HuH-7.5 (cell line): ENCODE measurements around the gene B4GALNT4.
"Not testable (repeated sequence)": the region's sequence is repeated elsewhere in the genome, so short reads cannot be mapped to it uniquely, and the experiment has no call there.

ENCODE experiments used
- DNase-seq: peaks from one replicate; pipeline ENCODE4 v3.0.0; 2011; ENCODE audit warnings: low spot score

B4GALNT4 gene

DNA sequence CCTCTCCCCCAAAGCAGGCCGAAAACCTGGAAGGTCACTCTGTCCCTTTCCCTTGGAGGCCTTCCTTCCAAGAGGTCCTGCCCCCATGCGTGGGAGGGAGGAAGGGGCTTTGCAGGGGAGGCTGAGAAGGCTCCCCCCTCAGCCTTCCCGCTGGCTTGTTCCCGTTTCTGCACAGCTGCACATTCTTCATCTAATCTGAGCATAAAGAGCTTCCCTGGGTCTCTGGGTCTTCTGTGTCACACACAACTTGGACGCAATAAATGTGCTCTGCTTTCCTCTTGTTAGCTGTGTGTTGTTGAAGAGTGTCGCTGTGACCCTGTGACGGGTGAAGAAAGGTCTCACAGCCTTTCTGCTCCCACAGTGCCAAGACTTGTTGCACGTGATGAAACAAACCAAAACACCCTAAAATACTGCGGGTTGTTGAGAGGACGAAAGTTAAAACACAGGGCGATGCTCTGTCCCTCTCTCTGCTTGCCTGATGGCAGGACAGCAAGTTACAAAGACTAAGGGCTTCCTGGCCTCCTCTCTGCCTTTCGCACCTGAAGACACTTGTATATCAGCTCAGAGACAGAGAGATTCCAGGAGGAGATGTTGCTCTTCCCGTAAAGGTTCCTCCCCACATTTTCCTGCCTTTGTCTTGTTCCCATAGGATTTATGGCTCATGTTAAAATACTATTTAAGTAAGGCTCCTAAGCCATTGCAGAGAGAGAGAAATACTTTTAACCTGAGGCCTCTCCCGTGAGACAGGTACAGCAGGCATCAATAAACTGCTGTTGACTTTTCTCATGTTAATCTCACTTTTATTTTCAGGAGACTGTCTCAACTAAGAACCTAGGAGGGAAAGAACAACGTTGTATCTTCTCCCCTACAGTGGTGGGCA lies 33.3 kb upstream of the B4GALNT4 start:
- no peak for DNase-seq

DNA sequence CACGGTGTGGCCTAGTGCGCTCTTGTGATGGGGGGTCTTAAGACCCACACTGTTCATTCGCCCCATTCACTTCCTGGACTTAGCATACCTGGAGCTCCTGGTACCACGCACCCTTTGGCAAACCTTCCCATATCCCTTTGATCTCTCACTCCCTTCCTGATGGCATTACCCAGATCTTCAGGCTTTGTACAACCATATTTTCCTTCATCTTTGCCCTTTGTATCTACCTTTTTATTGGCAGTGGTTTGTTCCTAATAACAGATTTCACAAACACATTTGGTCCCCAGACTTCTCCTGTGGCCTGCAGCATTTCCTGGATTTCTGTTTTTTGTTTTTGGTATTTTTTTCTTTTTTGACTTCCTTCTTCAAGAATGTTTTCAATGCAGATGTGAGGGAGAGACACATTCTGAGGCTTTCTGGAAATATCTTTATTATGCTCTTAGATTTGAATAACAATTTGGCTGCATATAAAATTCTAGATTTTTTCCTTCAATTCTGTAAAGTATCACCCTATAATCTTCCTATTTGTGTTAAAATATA lies 32.6 kb upstream of the B4GALNT4 start:
- DNase-seq, result no peak

DNA sequence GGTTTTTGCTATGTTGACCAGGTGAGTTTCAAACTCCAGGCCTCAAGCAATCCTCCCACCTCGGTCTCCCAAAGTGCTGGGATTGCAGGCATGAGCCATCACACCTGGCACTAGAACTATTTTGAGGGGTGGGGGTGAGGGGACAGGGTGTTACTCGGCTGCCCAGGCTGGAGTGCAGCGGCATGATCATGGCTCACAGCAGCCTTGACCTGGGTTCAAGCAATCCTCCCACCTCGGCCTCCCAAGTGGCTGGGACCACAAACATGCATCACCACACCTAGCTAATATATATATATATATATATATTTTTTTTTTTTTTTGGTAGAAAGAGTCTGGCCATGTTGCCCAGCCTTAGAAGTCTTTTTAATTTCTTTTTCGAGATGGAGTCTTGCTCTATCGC lies 31.6 kb upstream of the B4GALNT4 start:
- no peak for DNase-seq

DNA sequence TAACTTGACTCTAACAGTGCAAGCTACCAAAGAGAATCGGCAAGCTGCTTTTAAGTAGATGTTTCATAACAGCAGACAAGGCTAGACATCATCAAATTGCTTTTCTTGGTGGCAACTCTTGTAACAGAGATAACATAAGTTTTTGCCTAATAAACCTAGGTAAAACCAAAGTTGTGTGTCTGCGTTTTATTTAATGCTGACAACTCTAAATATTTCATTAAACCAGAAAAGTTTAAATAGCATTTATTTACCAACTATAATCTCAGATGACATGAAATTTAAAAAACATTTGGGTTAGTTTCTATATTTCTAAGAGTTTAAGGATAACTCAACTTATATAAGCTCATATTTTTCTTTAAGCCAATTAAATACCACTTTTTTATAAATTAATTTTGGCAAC lies 29.3 kb upstream of the B4GALNT4 start:
- no peak for DNase-seq

DNA sequence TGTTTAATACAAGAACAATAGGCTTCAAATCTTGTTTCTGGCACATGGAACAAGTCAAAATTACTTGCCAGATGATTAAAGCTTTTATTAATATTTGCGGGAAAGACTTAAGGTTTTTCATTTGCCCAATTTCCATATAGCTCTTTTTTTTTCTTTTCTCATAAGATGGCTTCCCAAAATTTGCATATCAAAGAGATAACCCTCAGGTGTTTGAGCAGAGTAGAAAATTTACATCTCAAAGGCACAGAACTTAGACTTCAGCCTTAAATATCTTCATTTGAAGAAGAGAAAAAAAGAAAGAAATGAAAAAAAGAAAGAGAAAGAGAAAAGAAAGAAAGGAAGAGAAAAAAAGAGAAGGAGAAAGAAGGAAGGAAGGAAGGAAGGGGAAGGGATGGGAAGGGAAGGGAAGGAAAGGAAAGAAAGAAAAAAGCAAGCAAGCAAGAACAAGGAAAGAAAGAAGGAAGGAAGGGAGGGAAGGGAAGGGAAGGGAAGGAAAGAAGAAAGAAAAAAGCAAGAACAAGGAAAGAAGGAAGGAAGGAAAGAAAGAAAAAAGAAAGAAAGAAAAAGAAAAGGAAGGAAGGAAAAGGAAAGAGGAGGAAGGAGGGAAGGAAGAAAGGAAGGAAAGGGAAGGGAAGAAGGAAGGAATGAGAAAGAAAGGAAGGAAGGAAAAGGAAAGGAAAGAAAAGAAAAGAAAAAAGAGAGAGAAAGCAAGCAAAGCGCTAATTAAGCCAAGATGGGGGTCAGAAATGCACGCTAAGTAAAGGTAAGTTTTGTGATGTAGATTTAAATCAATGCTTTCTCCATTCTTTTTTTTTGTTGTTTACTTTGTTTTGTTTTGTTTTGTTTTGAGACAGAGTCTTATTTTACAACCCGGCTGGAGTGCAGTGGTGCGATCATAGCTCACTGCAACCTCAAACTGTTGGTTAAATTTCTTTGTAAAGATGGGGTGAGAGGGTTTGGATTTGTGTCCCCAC lies 28.5 kb upstream of the B4GALNT4 start:
- DNase-seq, result no peak

DNA sequence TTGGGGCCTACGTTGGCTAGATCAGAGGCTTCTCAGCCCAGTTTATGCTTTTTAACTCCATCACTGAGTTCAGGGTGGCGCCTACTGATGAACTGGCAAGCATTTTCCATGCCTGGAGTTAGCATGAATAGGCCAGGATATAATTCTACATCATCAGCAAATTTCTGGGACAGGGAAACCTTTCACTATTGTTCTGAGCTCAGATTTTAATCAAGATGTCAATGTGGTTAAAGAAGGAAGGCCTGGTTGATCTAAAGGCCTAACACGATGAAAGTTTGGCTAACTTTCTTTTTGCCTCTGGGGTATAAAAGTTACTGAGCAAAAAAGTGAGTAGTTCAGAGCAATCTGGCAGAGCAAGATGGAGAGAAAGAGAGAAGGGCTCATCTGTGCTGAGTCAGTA lies 27.0 kb upstream of the B4GALNT4 start:
- DNase-seq, result no peak

DNA sequence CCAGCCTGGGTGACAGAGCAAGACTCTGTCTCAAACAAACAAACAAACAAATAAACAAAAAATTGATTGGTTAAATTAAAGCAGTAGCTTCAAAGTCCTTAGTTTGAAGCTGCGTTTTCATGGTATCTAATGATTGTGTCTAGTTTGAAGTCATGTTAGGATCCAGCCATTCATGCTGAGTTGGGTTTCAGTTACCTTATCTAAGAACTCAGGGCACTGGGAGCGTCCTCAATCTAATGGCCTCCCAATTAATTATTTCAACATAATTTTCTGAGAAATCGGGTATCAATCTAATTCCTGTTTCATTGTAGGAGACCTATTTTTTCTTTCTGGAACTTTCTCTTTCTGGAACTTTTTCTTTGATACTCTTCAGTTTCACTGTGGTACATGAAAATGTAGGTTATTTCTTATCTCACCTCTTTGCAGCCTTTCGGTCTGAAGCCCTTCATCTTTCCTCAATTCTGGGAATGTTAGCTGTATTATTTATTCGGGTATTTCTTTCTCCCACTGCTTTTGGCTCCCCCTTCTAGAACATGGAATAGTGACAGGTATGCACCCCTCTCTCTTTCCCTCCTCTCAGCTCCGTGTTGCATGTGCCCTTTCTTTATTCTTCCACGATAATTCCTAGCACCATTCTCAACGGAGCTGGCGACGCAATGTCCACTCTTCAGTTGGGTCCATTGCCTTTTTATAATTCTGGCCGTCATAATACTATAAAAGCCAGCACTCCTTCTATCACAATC lies 24.3 kb upstream of the B4GALNT4 start:
- DNase-seq, result no peak

DNA sequence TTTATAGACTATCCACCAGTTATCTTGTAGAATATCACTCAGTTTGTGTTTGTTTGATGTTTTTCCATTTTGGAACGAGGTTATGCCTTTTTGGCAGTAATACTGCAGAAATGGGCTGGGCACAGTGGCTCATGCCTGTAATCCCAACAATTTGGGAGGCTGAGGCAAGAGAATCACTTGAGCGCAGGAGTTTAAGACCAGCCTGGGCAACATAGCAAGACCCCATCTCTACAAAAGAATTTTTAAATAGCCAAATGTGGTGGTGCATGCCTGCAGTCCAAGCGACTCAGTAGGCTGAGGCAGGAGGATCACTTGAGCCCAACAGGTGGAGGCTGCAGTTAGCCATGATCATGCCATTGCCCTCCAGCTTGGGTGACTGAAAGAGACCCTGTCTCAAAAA lies 22.8 kb upstream of the B4GALNT4 start:
- no peak for DNase-seq

DNA sequence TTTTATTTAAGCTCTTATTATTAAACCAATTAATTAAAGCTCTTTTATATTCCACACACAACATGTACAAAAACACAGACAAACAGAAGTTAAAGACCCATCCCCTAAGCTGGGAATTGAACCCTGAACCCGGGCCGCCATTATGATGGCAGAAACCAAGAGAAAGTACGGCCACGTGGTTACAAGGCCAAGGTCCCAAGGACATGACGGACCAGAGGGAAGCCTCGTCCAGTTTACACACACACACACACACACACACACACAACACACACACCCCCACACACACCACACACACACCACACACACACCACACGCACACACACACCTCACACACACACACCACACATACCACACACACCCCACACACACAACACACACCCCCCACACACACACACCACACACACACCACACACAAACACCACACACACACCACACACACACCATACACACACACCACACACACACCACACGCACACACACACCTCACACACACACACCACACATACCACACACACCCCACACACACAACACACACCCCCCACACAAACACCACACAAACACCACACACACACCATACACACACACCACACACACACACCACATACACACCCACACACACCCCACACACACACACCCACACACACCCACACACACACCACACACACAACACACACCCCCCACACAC lies 19.9 kb upstream of the B4GALNT4 start:
- not testable (repeated sequence) for DNase-seq

DNA sequence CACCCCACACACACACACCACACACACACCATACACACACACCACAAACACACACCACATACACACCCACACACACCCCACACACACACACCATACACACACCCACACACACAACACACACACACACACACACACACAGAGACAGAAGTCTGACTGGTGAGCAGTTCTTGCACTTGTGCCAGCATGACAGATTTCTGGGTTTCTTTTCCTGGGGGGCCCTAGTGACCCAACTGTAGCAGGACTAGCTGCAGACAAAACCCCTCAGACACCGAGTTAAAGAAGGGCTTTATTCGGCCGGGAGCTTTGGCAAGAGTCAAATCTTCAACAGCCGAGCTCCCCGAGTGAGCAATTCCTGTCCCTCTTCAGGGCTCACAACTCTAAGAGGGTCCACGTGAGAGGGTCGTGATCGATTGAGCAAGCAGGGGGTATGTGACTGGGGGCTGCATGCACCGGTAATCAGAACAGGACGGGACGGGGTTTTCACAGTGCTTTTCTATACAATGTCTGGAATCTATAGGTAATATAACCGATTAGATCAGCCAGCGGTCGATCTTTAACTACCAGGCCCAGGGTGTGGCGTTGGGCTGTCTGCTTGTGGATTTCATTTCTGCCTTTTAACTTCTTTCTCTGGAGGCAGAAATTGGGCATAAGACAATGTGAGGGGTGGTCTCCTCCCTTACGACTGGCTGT lies 19.1 kb upstream of the B4GALNT4 start:
- DNase-seq, result not testable (repeated sequence)

DNA sequence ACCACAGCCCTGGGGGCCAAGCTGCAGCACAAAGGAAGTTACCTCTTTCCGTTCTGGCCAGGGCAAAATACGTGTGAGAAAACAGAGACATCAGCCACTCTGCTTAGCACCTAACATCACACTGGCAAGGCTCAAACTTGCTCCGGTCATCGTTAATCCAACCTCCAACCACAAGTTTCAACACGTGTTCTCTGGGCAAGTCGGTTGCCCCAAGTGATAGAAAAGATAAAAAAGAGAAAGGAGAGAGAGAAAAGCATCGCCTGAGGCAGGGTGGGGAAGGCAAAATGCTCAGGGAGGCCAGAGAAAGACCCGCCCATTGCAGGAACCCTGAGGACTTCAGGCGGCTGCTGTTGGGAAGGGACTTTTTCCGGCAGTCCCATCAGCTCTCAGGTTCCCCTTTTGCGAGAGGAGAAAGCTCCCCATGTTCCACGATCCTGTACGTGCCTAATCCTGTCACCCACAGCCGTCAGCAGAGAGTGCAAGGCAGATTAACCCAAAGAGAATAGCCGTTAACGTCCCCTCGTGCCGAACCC lies 18.5 kb upstream of the B4GALNT4 start:
- DNase-seq, result no peak

DNA sequence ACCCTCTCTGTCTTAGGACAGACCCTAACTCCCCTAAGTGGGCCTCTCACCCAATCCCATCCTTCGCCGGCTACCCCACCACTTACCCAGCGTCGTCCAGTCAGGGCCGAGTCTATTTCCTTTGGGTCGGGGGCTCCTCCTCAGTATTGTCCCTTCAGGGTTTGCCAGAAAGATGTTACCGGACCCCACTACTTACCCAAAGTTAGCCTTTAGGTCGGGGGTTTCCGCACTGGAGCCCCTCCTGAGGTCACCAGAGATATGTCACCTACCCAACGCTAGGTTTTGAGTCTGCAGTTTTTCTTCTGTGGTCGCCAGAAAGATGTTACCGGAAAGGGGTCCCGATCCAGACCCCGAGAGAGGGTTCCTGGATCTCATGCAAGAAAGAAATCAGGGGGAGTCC lies 17.9 kb upstream of the B4GALNT4 start:
- no peak for DNase-seq

DNA sequence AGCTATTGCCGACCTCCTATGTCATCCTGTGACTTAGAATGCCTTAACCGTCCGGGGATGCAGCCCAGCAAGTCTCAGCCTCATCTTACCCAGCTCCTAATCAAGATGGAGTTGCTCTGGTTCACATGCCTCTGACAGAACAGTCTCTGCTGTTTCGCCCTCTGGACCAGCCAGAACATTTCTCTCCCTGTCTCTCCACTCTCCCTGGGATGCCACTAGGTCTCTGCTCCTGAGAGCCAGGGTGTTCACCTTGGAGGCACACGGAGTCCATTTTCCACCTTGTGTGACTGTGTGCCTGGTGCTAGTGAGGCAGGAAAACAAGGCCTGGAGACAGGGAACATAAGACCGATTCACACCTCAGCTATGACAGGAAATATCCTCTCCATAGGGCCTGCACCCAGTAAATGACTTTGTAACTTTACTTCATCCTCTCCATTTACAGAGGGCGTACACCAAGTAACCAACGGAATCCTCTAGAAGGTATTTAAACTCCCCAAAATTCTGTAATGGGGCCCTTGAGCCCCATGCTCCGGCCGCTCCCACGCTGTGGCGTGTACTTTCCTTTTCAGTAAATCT lies 16.8 kb upstream of the B4GALNT4 start:
- no peak for DNase-seq

DNA sequence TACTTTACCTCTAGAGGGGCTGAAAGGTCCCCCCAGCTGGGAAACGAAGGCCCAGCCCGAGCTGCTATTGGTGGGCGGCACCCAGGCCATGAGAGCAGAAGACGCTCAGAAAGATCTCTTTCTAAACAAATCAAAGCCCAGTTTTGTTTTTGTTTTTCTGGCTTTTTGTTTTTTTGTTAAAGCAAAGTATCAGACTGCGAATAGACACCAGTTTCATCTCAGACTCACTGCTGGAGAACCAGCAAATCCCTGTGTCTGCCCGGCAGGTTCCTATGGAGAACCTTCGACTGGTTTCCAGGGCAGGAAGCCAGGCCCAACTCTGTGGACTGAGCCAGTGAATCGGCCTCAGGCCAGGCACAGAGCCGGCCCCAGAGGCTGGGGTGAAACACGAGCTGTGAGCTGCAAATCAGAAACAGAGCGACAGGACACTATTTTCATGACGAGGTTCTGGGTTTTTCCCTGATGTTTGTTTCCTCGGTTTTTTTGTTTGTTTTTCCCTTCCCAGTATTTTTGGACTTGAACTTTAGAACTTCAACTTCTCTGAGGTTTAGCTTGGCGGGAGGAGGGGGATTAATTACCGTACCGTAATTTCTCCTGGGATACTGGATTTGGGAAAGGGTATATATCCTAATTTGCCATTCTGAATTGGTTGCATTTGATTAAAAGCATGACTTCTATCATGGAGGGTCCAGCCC lies 16.0 kb upstream of the B4GALNT4 start:
- peak; percentile 59 for DNase-seq

DNA sequence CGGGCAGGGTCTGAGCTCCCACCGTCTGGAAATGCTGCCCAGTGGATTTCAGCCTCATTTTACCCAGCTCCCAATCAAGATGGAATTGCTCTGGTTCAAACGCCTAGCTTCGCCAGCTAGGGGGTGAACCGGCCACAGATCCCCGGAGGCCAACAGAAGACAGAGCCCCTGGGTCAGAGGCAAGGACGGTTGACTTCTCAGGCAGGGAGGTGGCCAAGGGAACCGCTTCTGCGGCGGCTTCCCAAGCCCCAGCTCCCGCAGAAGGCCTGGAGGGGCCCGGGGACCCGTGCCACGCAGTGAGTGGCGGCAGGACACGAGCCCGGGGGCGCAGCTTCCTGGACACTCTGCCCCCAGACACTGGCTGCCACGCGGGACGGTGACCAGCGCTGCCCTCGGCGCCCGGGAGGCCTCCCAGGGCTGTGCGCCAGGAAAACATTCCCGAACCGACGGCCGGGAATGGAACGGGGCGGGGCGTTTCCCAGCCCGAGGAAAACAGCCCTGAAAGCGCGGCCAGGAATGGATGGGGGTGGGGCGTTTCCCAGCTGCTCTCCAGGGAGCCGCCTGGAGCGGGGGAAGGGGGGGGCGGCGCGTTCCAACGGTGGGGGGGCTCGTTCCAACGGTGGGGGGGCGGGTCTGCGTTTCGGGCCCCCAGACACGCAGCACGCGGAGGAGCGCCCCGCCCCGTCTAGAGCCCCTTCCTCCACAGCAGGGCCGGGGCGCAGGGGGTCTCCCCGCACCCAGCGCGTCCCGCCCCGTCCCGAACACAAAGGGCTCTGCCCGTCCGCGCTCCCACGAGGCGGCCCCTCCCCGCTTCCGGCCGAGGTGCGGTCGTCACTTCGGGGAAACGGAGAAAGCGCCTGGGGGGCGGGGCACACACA lies 13.5 kb upstream of the B4GALNT4 start:
- DNase-seq, result peak; percentile 89

DNA sequence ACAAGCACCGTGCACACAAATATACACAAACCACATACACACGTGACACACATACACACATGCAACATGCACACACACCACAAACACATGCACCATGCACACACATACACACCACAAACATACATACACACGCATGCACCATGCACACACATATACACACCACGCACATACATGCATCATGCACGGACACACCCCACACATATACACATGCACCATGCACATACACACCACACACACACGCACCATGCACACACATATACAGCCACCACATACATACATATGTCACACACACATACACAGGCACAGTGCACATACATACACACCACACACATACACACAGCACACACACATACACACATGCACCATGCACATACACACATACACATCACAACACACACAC lies 12.7 kb upstream of the B4GALNT4 start:
- no peak for DNase-seq

DNA sequence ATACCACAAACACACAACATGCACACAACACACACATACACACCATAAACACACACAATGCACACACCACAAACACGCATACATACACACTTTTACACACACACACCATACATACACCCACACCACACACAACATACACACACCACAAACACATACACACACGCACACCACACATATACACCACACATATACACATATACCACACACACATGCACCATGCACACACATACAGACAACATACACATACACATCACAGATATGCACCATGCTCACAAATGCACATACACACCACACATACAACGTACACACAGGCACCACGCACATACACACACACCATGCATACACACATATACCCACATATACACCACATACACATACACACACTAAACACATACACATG lies 11.7 kb upstream of the B4GALNT4 start:
- DNase-seq, result no peak

DNA sequence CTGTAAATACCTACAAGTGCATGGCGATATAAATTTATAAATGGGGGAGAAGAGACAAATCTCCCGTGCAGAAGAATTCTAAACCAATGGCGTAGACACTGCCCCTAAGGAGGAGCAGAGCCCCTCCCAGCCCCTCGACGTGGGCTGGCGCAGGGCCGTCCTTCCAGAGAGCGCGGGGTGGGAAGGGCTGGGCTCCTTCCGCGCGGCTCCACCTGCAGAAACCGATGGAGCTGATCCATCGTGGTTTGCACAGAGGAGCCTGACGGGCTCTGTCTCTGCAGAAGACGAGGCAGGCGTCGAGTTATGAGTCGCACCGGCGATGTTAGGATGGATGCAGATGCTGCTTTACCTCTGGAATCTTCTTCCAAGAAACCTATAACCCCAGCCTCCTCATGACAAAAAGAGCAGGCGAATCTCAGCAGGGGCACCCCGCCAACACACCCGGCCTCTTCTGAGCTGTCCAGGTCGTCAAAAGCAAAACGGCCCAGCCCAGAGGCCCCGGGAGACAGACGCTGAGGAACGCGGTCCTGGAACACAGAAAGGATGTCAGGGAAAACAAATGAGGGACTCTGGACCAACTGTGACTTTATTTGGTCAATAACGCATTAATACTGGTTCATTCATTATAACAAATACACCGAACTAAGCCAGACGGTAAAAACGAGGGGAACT lies 11.0 kb upstream of the B4GALNT4 start:
- no peak for DNase-seq
